Amniotic stem cell (primary cell): Measurements from ENCODE around the gene MAD1L1.
"Not testable (repeated sequence)": the region's sequence is repeated elsewhere in the genome, so short reads cannot be mapped to it uniquely, and the experiment has no call there.

Experiments used
- DNase-seq: peaks from one replicate; lab custom pipeline; 2025; lab: John Stamatoyannopoulos, UW

The MAD1L1 gene

DNA sequence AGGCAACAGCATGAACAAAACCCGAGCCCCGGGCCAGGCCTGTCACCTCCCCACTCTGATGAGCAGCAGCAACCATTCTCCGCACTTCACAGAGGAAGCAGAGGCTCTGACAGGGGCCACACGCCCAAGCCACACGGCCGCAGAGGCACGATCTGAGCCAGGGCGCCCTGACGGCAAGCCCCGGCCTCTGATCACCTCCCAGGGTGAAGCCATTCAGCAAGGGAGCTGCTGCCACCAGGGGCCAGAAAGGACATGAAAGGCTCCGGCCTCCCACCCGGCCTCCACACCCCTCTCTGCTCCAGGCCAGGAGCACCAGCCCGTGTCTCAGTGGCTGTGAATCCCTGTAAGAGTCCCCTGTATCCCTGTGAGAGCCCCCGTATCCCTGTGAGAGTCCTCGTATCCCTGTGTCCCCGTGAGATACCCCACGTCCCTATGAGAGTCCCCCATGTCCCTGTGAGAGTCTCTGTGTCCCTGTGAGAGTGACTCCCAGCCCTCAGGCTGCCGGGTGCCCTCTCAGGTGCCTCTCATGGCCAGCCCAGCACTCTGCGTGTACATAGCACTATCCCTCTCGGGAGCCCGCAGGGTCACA is 187.8 kb downstream of the MAD1L1 start:
- no peak for DNase-seq

DNA sequence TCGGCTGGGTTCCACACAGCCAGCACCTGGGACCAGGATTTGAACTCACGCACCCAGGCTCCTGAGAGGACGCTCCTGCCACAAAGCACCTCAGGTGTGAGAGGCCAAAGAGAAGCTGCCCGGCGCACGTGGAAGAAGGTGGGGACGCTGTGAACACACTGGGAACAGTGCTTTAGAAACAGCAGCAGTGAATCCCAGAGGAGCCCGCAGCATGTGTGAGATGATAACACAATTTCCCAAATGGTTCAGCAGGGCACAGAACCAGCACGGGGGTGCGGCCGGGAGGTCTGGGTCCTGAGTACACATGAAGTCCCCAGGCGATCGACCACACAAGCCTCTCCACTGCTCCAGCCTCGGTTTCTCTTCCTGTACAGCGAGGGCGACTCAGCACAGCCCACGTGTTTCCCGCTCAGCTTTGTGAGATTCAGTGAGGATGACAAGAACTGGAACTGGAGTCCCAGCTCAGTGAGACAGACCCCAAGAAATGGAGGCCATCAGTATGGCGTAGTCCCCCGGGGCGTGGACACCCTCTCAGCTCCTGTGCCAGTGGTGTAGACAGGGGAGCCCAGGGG is 188.3 kb downstream of the MAD1L1 start:
- no peak for DNase-seq

DNA sequence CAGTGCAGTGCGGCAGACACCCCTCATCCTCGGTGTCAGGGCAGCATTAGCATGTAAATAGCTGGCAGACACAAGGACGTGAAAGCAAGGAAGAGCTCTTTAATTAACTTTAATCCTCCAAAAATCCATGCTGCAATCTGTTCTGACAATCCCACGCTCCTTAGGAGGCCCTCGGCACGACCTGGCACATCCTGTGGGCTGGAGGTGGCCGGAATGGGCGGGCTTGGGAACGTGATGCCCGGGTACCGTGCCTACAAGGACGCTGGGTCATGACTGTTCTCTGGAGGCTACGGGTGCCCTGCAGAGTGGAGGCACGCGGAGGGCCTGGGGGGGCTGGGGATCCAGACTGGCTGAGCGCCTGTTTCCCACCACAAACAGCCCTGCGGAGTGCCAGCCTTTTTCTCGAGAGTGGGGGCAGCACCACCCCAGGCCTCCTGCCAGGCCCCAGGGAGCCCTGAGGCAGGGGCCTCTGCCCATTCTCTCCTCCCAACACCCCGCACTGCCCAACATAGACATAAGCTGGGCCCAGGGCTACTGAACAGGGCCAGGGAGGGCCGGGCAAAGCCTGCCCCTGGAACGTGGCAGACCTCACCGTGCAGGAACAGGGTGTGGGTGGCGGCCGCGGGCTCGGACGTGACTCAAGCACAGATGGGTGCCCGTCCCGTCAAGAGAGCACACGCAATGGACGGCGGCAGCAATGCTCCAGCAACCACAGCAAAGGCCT is 189.3 kb downstream of the MAD1L1 start:
- no peak for DNase-seq

DNA sequence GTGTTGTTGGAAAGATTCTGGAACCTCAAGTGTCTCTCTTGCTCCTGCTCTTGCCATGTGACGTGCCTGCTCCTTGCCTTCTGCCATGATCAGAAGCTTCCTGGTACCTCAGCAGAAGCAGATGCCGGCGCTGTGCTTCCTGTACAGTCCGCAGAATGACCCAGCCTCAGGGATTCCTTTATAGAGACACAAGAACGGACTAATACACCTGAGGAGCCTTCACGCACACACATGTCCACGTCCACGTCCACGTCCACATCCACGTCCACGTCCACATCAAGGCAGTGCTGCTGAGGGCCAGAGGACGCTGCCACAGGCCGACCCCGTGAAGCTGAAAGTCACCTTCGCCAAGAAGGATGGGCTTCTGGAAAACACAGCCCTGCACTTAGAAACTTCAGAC is 190.1 kb downstream of the MAD1L1 start:
- no peak for DNase-seq

DNA sequence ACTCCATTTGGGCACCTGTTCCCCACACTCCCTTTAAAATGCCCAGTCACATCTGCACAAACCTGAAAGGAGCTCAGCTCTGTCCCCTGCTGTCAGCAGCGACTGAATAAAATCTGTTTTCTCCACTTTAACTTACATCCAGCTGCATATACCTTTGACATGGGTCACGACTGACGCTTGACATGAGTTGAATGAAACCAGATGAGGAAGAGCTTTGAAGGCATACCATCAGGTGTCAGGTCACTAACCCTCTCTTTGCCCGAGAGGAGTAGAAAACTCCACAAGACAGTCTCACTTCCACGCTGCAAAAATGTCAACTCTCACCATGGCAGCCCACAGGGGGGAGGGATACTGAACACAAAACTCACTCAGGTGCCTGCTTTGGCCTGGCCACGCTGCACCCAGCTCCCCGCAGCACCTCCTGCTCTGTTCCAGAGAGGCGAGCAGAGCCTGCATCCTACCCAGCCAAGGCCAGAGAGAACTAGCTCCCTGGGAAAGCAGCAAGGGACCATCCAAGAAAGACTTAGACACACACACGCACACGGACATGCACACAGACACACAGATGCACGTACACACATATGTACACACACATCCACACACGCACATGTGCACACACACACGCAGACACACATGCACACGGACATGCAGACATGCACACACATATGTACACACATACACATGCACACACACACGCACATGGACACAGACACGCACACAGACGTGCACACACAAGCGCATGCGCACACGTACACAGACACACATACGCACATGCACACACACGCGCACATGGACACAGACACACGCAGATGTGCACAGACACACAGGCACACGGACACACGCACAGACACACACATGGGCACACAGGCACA is 191.0 kb downstream of the MAD1L1 start:
- no peak for DNase-seq

DNA sequence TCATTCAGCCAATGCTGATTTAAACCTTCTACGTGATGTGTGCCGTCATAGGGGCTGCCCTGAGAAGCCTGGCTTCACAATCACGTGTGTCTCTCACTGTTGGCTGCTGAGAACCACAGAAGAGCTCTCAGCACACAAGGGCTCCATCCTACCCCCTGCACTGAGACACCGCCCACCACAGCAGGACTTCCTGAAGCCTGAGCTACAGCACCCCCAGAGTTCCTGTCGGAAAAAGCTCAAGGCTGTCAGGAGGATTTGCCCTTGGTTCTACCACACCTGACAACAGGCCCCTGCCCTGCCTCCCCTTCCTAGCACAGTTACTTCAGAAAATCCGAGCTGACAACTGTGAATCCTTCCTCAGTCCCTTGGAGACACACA is 191.9 kb downstream of the MAD1L1 start:
- DNase-seq = no peak

DNA sequence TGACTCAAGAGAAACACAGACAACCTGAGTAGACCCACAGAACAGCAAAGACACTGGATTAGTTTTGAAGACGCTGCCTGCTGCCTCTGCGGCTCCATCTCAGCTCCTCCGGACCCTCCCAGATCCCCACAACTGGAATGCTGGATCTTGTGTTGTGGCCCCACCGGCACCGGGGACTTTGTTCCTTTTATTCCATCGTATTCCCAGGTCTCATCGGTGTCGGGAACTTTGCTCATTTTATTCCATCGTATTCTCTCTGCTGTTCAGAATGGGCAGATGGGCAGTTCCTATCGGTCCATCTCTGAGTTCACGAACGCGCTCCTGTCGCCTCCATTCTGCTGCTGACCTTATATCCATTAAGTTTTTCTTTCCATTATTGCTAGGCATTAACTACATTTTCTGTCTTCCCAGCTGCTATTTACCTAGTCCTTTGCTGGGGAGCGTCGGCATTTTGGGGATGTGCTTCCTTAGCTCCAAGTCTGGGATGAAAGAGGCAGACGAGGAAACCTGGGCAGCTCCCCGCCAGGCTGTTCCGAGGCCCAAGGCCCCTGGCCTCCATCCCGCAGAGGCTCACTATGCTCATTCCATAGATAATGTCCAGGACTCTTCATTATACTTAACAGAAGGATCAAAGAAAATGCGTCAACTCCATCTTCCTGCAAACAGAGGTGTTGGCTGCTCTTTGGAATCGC is 192.4 kb downstream of the MAD1L1 start:
- DNase-seq = no peak

DNA sequence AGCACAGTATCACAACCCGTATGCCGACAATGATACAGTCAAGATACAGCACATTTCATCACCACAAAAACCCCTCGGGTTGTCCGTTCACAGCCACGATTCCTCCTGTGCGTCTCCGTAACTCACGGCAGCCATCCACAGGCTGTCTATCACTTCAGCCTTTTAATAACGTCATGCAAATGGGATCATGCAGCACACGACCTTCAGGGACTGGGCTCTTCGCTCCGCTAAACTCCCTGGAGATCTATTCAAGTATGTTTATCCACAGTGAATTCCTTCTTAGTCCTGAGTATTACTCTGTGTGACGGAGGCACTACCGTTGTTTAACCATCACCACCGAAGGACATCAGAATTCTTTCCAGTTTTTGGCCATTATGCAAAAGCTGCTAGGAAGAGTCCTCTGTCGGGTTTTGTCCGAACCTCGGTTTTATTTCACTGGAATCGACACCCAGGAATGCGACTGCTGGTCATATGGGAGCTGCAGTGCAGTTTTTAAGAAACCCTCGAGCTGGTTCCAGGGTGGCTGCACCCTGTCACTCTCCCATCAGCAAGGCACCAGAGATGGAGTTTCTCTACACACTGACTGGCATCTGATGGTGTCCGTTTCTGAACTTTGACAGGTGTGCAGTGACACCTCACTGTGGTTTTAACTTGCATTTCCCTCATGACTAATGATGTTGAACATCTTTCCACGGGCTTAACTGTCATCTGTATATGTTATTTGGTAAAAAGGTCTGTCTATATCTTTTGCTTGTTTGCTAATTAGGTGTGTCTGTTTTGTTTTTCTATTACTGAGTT is 193.6 kb downstream of the MAD1L1 start:
- no peak for DNase-seq

DNA sequence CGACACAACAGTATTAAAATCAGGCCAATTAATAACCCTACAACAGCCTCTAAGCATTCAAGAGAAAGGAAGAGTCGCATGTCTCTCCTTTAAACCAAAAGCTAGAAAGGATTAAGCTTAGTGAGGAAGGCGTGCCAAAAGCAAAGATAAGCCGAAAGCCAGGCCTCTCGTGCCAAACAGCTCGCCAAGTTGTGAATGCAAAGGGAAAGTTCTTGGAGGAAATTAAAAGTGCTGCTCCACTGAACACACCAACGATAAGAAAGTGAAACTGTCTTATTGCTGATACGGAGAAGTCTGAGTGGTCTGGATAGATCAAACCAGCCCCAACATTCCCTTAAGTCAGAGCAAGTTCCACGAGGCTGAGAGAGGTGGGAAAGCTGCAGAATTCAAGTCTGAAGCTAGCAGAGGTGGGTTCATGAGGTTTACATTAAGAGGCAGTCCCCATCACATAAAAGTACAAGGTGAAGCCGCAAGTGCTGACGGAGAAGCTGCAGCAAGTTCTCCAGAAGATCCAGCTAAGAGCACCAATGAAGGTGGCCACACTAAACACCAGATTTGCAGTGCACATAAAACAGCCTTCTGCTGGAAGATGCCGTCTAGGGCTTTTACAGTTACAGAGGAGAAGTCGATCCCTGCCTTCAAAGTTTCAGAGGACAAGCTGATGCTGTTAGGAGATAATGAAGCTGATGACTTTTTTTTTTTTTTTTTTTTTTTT is 194.8 kb downstream of the MAD1L1 start:
- no peak for DNase-seq

DNA sequence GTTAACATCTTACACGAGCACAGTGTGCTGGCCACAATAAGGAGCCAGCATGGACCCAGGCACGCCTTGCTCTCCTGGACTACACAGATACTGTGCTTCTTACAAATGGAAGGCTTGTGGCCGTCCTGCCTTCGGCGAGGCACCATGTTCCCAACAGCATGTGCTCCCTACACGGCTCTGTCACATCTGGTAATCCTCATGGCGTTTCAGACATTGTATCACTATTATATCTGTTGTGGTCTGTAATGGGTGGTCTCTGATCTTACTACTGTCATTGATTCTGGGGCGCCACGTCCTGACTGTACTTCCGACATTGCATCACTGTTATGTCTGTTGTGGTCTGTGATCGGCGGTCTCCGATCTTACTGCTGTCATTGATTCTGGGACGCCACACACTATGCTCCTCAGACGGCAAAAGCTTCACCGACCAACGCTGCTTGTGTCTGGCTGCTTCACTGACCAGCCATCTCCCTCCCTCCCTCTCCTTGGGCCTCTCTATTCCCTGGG is 195.4 kb downstream of the MAD1L1 start:
- no peak for DNase-seq

DNA sequence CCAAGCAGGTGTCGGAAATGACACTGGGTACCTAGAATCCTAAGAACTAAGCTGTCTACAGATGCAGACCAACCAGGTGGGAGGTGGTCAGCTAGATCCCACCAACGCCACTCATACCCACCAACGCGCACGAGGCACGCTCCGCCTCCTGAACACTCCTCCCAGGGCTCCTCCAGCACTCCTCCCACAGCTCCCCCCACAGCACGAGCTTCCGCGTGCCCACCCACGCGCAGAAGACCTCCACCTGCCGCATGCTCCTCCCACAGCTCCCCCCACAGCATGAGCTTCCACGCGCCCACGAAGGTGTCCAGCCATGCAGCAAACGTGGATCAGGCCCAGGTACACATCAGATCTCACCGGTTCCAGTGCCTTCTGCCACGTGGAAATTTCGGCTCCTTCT is 196.0 kb downstream of the MAD1L1 start:
- no peak for DNase-seq

DNA sequence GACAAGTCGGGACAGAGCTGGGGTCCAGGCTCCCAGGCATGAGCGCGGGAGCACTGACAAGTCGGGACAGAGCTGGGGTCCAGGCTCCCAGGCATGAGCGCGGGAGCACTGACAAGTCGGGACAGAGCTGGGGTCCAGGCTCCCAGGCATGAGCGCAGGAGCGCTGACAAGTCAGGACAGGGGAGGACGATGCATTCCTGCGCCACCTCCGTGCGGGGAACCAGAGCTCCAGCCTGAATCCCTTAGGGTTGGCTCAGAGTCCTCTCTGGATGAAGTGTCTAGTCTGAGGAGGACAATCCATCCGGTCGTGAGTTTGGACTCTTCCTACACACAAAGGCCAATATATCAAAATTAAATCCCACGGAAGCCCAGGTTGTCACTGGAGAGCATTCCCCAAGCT is 196.5 kb downstream of the MAD1L1 start:
- DNase-seq = not testable (repeated sequence)

DNA sequence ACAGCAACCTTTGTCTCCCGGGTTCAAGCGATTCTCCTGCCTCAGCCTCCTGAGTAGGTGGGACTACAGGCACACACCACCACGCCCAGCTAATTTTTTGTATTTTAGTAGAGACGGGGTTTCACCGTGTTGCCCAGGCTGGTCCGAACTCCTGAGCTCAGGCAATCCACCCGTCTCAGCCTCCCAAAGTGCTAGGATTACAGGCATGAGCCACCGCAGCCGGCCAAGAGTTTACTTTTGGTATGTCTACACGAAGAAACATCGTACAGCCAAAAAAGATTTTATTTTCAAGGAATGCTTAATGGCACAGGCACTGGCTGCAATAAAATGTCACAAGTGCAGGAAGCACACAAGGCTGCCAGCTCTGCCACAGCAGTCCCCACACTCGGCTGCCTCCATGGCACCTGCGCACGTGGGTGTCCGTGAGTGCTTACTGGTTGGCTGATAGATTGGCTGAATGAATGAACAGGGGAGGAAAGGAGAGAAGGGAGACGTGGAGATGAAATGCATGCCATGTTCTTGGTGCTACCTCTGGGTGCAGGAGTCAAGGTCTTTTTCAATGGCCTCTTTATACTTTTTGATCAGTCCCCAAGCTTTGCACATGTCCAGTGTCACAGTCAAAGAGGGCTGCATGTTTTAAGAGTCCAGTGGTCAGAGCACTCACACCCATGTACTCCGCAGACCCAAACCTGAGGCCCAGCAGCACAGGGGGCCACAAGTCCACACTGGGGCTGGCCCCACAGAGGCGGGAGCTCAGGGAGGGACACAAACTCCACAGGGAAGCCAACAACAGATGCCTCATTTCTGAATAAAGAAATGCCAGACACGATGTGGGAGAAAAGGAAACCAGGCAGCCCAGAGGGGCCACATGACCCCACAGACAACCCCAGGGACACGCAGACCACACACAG is 198.2 kb downstream of the MAD1L1 start:
- no peak for DNase-seq

DNA sequence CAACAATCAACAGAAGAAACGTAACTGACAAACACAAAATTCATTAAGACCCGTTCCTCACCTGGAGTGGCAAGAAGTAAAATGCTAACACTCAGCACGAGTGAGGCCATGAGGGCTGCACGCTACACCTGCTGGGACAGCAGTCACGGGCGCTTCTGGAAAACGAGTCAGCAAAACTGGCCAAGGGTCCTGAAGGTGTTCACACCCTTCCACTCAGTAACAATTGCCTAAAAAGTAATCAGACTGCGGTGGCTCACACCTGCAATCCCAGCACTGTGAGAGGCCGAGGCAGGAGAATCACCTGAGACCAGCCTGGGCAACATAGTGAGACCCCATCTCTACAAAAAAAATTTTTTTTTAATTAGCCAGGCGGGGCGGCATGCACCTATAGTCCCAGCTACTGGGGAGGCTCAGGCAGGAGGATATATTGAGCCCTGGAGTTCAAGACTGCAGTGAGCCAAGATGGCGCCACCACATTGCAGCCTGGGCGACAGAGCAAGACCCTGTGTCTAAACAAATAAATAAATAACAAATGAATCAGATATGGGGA is 199.1 kb downstream of the MAD1L1 start:
- DNase-seq = no peak

DNA sequence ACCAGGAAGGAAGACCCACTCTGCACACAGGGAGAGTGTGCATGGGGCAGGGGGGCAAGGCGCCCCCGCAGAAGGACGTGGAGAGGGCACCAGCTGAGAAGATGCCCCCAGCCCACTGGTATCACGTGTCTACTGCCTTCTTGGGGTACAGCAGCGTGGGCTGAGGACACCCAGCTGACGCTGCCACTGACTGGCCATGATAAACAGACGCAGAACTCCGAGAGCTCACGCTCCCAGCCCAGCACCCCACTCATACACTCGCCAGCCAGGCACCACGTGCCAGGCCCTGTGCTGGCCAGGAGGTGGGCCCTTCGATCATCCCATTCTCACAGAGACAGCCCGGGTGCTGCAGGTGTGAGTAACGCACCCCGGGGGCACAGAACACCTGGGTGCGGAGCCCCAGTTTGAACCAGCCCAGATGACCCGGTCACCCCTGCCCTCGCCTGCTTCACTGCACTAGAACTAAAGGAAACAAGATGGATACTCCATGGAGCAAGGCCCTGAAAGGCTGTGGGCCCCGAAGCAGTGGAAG is 199.8 kb downstream of the MAD1L1 start:
- no peak for DNase-seq

DNA sequence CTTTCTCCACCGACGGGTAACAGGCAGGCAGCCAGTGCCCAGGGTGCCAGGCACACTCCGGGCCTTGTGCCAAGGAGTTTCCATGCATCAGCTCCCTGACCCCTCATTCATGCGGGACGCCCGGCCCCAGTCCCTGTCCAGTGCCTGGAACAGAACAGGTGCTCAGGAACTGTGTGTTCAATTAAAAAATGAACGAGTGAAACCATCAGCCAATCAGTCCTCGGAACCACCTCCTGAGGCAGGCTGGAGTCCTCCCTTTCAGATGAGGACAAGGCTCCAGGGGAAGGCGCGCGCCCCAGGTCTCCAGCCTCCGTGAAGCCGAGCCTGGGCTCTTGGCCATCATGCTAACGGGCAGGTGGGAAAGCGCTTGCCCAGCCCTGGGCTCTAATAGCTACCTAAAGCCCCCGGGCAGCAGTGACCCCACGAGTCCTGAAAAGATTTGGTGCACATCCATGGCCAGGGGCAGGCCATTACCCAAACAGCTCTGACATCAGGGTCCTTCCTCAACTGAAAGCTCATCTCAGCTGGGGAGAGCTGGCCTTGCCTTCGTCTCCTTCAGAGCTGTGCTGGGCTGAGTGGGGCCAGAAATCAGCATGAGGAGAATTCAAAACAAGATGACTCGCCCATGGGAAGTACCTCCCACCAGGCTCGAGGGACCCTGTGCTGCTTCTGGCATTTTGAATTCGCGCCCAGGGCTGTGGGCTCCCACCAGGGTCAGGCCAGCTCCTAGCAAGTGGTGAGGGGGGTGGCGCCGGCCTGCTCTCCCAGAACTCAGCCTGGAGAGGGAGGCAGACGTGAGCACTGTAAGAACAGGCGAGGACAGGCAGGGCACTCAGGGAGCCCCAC is 200.5 kb downstream of the MAD1L1 start:
- no peak for DNase-seq

DNA sequence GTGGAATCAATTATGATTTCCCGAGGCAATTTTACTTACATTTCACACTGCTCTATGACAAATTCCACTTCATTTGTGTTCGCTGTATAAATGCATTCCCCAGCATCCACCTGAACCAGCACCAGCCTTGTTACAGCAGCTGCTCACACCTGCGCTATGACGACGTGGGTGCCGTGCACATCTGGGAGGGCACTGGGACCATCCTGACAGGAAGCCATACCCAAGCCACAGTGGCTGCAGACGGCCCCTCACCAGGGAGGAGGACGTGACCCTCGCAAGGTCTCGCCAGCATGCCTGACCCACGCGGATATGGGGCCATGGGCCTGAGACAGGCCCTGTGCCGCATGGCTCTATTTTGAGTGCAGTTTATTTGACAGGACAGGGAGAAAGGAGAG is 201.3 kb downstream of the MAD1L1 start:
- no peak for DNase-seq
